GM19238 (cell line): ENCODE data around the gene UMODL1.
A peak's percentile ranks its signal among the peaks of the same experiment; 100 is the strongest.

ENCODE experiments used
- DNase-seq: peaks from one replicate; pipeline ENCODE4 v3.0.0; 2011; ENCODE audit warnings: low spot score; ENCODE audit not compliant: insufficient read length

UMODL1 gene

GRCh38 chr21:42125571-42126544, 54.7 kb downstream of the UMODL1 start:
- DNase-seq: no peak

GRCh38 chr21:42127164-42128150, 56.3 kb downstream of the UMODL1 start:
- no peak for DNase-seq

- no peak for DNase-seq
Observed at GRCh38 chr21:42129300-42130266, 58.5 kb downstream of the UMODL1 start.

- no peak for DNase-seq
Observed at GRCh38 chr21:42130441-42130840, 59.3 kb downstream of the UMODL1 start.

- no peak for DNase-seq
Observed at GRCh38 chr21:42132183-42132582, 61.1 kb downstream of the UMODL1 start.

- no peak for DNase-seq
Observed at GRCh38 chr21:42133131-42133530, 62.0 kb downstream of the UMODL1 start.

GRCh38 chr21:42135386-42136052, 64.4 kb downstream of the UMODL1 start:
- DNase-seq: no peak

- DNase-seq: no peak
Observed at GRCh38 chr21:42137191-42137904, 66.2 kb downstream of the UMODL1 start.

GRCh38 chr21:42140196-42140934, 69.2 kb downstream of the UMODL1 start:
- no peak for DNase-seq

GRCh38 chr21:42141643-42142042, 70.5 kb downstream of the UMODL1 start:
- no peak for DNase-seq

GRCh38 chr21:42142141-42142540, 71.0 kb downstream of the UMODL1 start:
- no peak for DNase-seq

- no peak for DNase-seq
Observed at GRCh38 chr21:42142627-42143026, 71.5 kb downstream of the UMODL1 start.

- DNase-seq: no peak
Observed at GRCh38 chr21:42143111-42143510, 72.0 kb downstream of the UMODL1 start.

GRCh38 chr21:42144221-42144620, 73.1 kb downstream of the UMODL1 start:
- no peak for DNase-seq

GRCh38 chr21:42144679-42145568, 73.8 kb downstream of the UMODL1 start:
- DNase-seq: no peak

- DNase-seq: peak; percentile 80
Observed at GRCh38 chr21:42145569-42146272, 74.6 kb downstream of the UMODL1 start.

- no peak for DNase-seq
Observed at GRCh38 chr21:42146273-42146805, 75.2 kb downstream of the UMODL1 start.
